K562 (cell line): ENCODE data around the gene VPS13D. TPM values are rescaled to one million over a fixed set of nuclear protein-coding genes. Genes with fewer than 3 reads are reported as not detected.

Experiments used
- ATAC-seq: fragments of 200-7000 bp; cut with Tn5 transposase; 3 replicates; pipeline ENCODE4 v1.9.1; 2020; ENCODE audit warnings: moderate library complexity
- BruUV-seq: library from RNA; stranded (reverse); fragments of 400-500 nt; replicated peaks from 2 replicates; lab custom pipeline; 2021; lab: Mats Ljungman, UMichigan
- CTCF ChIA-PET: fragments of 300-600 bp; formaldehyde crosslinking; extraction: SDS; loops from one replicate; lab custom pipeline; 2021; ENCODE audit warnings: low intra/inter-chr PET ratio; lab: Yijun Ruan, JAX
- POLR2A ChIA-PET: fragments of 300-600, 350-650 bp; sonication (Branson Sonifier 250); formaldehyde crosslinking; extraction: SDS; loops from one replicate; lab custom pipeline; 2021; ENCODE audit warnings: antibody characterized with exemption, inconsistent platforms; lab: Yijun Ruan, JAX
- DNase-seq, 4 experiments: peaks; one replicate each; pipeline versions ENCODE4 v3.0.0 to v3.0.0-alpha.2; 2011 to 2018; ENCODE audit warnings: low spot score in 3 of 4, mixed read lengths in 3 of 4; ENCODE audit errors: extremely low read depth in 1 of 4
- FAIRE-seq: peaks from 2 replicates; lab custom pipeline; 2011; peaks lifted over from hg19 to GRCh38; lab: Jason Lieb, UNC
- H2AFZ ChIP-seq: 2 replicates; pipeline ENCODE4 v1.6.0; 2011; ENCODE audit warnings: low read depth, low read length, control low read depth, inconsistent platforms
- H3K27ac ChIP-seq: fragments of 200-600 bp; 3 replicates; pipeline ENCODE4 v1.8.0; 2011; ENCODE audit warnings: low read depth, mild to moderate bottlenecking, control low read depth, inconsistent platforms, low read length, moderate library complexity, mixed read lengths; ENCODE audit errors: extremely low read depth
- H3K27me3 ChIP-seq, 2 experiments: fragments of 300-600 bp in 1 of 2; 2 replicates in 1 of 2; 3 replicates in 1 of 2; pipeline versions ENCODE4 v1.6.0 to v1.8.0; 2011; ENCODE audit warnings: inconsistent platforms in 2 of 2, low read length in 2 of 2, mild to moderate bottlenecking in 1 of 2, mixed read lengths in 1 of 2, moderate library complexity in 1 of 2; ENCODE audit not compliant: control insufficient read depth in 2 of 2, insufficient read depth in 2 of 2
- H3K36me3 ChIP-seq: fragments of 300-600 bp; 3 replicates; pipeline ENCODE4 v1.8.0; 2011; ENCODE audit warnings: mild to moderate bottlenecking, low read length, inconsistent platforms; ENCODE audit not compliant: control insufficient read depth, insufficient read depth
- H3K4me1 ChIP-seq, 2 experiments: fragments of 200-600 bp in 1 of 2; replicated peaks in 1 of 2; 2 replicates in 1 of 2; 3 replicates in 1 of 2; pipeline versions ENCODE4 v1.5.1 to v1.8.0; 2011; ENCODE audit warnings: inconsistent platforms in 2 of 2, low read length in 2 of 2, mild to moderate bottlenecking in 1 of 2, mixed read lengths in 1 of 2, moderate library complexity in 1 of 2; ENCODE audit not compliant: control insufficient read depth in 2 of 2, insufficient read depth in 2 of 2
- H3K4me2 ChIP-seq: 2 replicates; pipeline ENCODE4 v1.6.1; 2011; ENCODE audit warnings: low read length, control low read depth, inconsistent platforms, mixed read lengths; ENCODE audit not compliant: insufficient read depth
- H3K4me3 ChIP-seq: fragments of 200-600 bp; sonication (generic), shearing (Covaris generic); 2 replicates; pipeline ENCODE4 v1.5.1; 2016; ENCODE audit warnings: control low read depth, inconsistent platforms
- H3K79me2 ChIP-seq: fragments of 200-600 bp; 3 replicates; pipeline ENCODE4 v1.8.0; 2011; ENCODE audit warnings: low read length, inconsistent platforms; ENCODE audit not compliant: control insufficient read depth, insufficient read depth
- H3K9ac ChIP-seq, 2 experiments: 2 replicates each; pipeline versions ENCODE4 v1.6.0 to v1.6.1; 2011; ENCODE audit warnings: low read depth in 2 of 2, low read length in 2 of 2, control low read depth in 1 of 2, inconsistent platforms in 1 of 2, mild to moderate bottlenecking in 1 of 2, mixed read lengths in 1 of 2; ENCODE audit not compliant: insufficient read depth in 1 of 2
- H3K9me1 ChIP-seq: one replicate; pipeline ENCODE4 v1.6.0; 2011; ENCODE audit warnings: inconsistent platforms, mild to moderate bottlenecking, low read length, moderate library complexity; ENCODE audit not compliant: control insufficient read depth, insufficient read depth
- H3K9me3 ChIP-seq: replicated peaks from 2 replicates; pipeline ENCODE4 v1.5.1; 2011; ENCODE audit warnings: low read depth, low read length, inconsistent platforms; ENCODE audit not compliant: control insufficient read depth, insufficient read depth
- H4K20me1 ChIP-seq: replicated peaks from 2 replicates; pipeline ENCODE4 v1.6.1; 2011; ENCODE audit warnings: low read length, inconsistent platforms, mixed read lengths; ENCODE audit not compliant: control insufficient read depth, insufficient read depth
- CHD1 ChIP-seq: fragments of 200-600 bp; sonication (generic); IDR thresholded peaks from one replicate; pipeline ENCODE4 v1.6.1; 2012; ENCODE audit warnings: mild to moderate bottlenecking, moderate library complexity, low read length, inconsistent platforms
- JUND ChIP-seq, 2 experiments: IDR thresholded peaks; 2 replicates in 1 of 2; 3 replicates in 1 of 2; pipeline ENCODE4 v1.6.1; 2011; ENCODE audit warnings: borderline replicate concordance in 2 of 2, low read depth in 2 of 2, low read length in 2 of 2, improper control_type of control experiment in 1 of 2, missing biosample characterization in 1 of 2, missing genetic modification characterization in 1 of 2, missing genetic modification reagents in 1 of 2
- RFX5 ChIP-seq: IDR thresholded peaks from 2 replicates; pipeline ENCODE4 v1.6.1; 2011; ENCODE audit warnings: low read depth, mild to moderate bottlenecking, improper control_type of control experiment, low read length
- SIX5 ChIP-seq, 2 experiments: IDR thresholded peaks; 2 replicates each; pipeline ENCODE4 v1.6.1; 2011; ENCODE audit warnings: low read length in 2 of 2, borderline replicate concordance in 1 of 2, low read depth in 1 of 2, mild to moderate bottlenecking in 1 of 2, moderate library complexity in 1 of 2; ENCODE audit not compliant: insufficient read depth in 1 of 2
- ZNF609 ChIP-seq: sonication (generic); formaldehyde crosslinking; IDR thresholded peaks from 2 replicates; pipeline ENCODE4 v1.8.1; 2023; ENCODE audit warnings: missing genetic modification reagents, mild to moderate bottlenecking, borderline replicate concordance
- WGBS: fragments of 100-300 bp; shearing (Covaris generic); methylation state at CpG from one replicate; pipeline ENCODE4 v1.1.6; 2016; ENCODE audit warnings: low coverage, mixed read lengths; ENCODE audit not compliant: insufficient coverage; ENCODE audit errors: missing lambda C conversion rate; 5-methylcytosine and 5-hydroxymethylcytosine counted together
- in situ Hi-C: fragments of 300-500 bp; cut with MboI; formaldehyde crosslinking; loops from 4 replicates; pipeline ENCODE4 v1.15.0; 2018; ENCODE audit warnings: inconsistent platforms, mixed read lengths
- intact Hi-C: fragments of 100-400 bp; cut with micrococcal nuclease; formaldehyde crosslinking; loops from 2 replicates; pipeline ENCODE4 v1.14.2; 2022
- polyA plus RNA-seq, 8 experiments: library from polyadenylated mRNA; depleted of rRNA in 4 of 8; stranded (reverse) in 5 of 8; unstranded in 3 of 8; fragments of >200 nt; fragmentation: Nextera tagmentation in 2 of 8; fragmentation: Illumina TruSeq in 1 of 8; extraction: Ambion mirVana in 2 of 8; extraction: Trizol in 1 of 8; gene quantifications; 2 replicates each; pipeline versions ENCODE4 v1.2.1 to v1.2.3, GENCODE V29; 2011 to 2014; ENCODE audit warnings: inconsistent platforms in 1 of 8, missing spikeins in 1 of 8
- total RNA-seq, 7 experiments: library from RNA; depleted of rRNA in 6 of 7; stranded (reverse); fragments of >200 nt in 6 of 7; fragmentation: Illumina TruSeq in 2 of 7; extraction: Trizol in 2 of 7; gene quantifications; 2 replicates each; pipeline versions ENCODE4 v1.2.1 to v1.2.3, GENCODE V29; 2011 to 2021; ENCODE audit warnings: low replicate concordance in 1 of 7
- TF ChIP-seq, protein P1 (sequence below): fragments of 450-650 bp; IDR thresholded peaks from 2 replicates; pipeline ENCODE4 v1.7.1; 2018; ENCODE audit warnings: mild to moderate bottlenecking, low read depth; ENCODE audit not compliant: partially characterized antibody
- TF ChIP-seq, protein P2 (sequence below): fragments of 250-450 bp; sonication (Bioruptor Pico); IDR thresholded peaks from 2 replicates; pipeline ENCODE4 v1.9.0; 2021; ENCODE audit warnings: mild to moderate bottlenecking, inconsistent platforms

Gene VPS13D
- total and polyA plus RNA-seq, 9 of the 15 experiments (the other 6 are each of a cell fraction or from before 2014, with no cell fraction given) = 6.1 to 51.5 (median 38.5) TPM

- H3K9me3 ChIP-seq = no peaks in the 10 kb centered on the region
- H3K4me3 ChIP-seq = no peak overlapping the region
- 92% methylated on average over 7 of the region's 7 CpGs for WGBS
- TF ChIP-seq CHD1 (no peak), RFX5 (no peak), SIX5 (IDR thresholded peaks at IDR 0.05; ENCODE audit: borderline replicate concordance in 1 of 2, insufficient read depth in 1 of 2, low read depth in 1 of 2, low read length in 2 of 2) (no peak), ZNF609 (CRISPR knock-in tag) (no peak), JUND (IDR thresholded peaks at IDR 0.05; ENCODE audit: borderline replicate concordance, low read depth, low read length) (no peak), JUND (tag; IDR thresholded peaks at IDR 0.05; ENCODE audit: borderline replicate concordance, low read depth, low read length) (no peak)
- TF ChIP-seq, protein P1, sequence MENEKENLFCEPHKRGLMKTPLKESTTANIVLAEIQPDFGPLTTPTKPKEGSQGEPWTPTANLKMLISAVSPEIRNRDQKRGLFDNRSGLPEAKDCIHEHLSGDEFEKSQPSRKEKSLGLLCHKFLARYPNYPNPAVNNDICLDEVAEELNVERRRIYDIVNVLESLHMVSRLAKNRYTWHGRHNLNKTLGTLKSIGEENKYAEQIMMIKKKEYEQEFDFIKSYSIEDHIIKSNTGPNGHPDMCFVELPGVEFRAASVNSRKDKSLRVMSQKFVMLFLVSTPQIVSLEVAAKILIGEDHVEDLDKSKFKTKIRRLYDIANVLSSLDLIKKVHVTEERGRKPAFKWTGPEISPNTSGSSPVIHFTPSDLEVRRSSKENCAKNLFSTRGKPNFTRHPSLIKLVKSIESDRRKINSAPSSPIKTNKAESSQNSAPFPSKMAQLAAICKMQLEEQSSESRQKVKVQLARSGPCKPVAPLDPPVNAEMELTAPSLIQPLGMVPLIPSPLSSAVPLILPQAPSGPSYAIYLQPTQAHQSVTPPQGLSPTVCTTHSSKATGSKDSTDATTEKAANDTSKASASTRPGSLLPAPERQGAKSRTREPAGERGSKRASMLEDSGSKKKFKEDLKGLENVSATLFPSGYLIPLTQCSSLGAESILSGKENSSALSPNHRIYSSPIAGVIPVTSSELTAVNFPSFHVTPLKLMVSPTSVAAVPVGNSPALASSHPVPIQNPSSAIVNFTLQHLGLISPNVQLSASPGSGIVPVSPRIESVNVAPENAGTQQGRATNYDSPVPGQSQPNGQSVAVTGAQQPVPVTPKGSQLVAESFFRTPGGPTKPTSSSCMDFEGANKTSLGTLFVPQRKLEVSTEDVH = no peak
- TF ChIP-seq, protein P2, sequence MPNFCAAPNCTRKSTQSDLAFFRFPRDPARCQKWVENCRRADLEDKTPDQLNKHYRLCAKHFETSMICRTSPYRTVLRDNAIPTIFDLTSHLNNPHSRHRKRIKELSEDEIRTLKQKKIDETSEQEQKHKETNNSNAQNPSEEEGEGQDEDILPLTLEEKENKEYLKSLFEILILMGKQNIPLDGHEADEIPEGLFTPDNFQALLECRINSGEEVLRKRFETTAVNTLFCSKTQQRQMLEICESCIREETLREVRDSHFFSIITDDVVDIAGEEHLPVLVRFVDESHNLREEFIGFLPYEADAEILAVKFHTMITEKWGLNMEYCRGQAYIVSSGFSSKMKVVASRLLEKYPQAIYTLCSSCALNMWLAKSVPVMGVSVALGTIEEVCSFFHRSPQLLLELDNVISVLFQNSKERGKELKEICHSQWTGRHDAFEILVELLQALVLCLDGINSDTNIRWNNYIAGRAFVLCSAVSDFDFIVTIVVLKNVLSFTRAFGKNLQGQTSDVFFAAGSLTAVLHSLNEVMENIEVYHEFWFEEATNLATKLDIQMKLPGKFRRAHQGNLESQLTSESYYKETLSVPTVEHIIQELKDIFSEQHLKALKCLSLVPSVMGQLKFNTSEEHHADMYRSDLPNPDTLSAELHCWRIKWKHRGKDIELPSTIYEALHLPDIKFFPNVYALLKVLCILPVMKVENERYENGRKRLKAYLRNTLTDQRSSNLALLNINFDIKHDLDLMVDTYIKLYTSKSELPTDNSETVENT = no peak
- in situ Hi-C loops = no loop called here
- no peak overlapping the region for H3K4me2 ChIP-seq
- no peaks in the 10 kb centered on the region for H3K9me1 ChIP-seq
- ChIA-PET CTCF (no interaction called here), POLR2A (interaction anchor here (2.1 kb wide), 1 partner anchor 10 kb away, joined by 9 read pairs; no protein-coding TSS in a partner anchor)
- no peaks in the 10 kb centered on the region for H3K79me2 ChIP-seq
- H3K27me3 ChIP-seq = no peaks in the 10 kb centered on the region
- H4K20me1 ChIP-seq = no peaks in the 10 kb centered on the region
- DNase-seq (no peak), FAIRE-seq (no peak), ATAC-seq (no peak)
- intact Hi-C loops = no loop called here
- no peak overlapping the region for H3K27ac ChIP-seq
- H3K36me3 ChIP-seq = peaks cover 58% of the 10 kb centered on the region
- no peak overlapping the region for H3K9ac ChIP-seq
- no TSS peak for BruUV-seq
- no peaks in the 10 kb centered on the region; a peak in 2 of 5 replicates for H3K4me1 ChIP-seq
- no peak overlapping the region for H2AFZ ChIP-seq
Observed at GRCh38 chr1:12417389-12417788, 187.6 kb downstream of the VPS13D start.
